Measurements from ENCODE around the gene PPCDC.

PPCDC gene

DNA sequence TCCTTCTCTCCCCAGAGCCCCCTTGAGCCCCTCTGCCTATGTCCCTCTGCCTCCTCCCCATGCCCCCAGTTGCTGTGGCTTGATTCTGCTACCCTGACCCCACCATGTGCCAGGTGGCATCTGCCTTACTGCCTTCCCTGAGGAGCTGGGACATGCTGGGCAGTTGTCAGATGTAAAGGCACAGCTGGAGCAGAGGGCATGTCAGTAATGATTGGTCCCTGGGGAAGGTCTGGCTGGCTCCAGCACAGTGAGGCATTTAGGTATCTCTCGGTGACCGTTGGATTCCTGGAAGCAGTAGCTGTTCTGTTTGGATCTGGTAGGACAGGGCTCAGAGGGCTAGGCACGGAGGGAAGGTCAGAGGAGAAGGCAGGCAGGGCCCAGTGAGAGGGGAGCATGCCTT lies 3.5 kb upstream of the PPCDC start:
- no peak for DNase-seq

GRCh38 chr15:75021341-75021740 lies 2.0 kb upstream of the PPCDC start:
- no peak for DNase-seq

GRCh38 chr15:75022783-75023180 lies 608 bp upstream of the PPCDC start:
- DNase-seq, result no peak

DNA sequence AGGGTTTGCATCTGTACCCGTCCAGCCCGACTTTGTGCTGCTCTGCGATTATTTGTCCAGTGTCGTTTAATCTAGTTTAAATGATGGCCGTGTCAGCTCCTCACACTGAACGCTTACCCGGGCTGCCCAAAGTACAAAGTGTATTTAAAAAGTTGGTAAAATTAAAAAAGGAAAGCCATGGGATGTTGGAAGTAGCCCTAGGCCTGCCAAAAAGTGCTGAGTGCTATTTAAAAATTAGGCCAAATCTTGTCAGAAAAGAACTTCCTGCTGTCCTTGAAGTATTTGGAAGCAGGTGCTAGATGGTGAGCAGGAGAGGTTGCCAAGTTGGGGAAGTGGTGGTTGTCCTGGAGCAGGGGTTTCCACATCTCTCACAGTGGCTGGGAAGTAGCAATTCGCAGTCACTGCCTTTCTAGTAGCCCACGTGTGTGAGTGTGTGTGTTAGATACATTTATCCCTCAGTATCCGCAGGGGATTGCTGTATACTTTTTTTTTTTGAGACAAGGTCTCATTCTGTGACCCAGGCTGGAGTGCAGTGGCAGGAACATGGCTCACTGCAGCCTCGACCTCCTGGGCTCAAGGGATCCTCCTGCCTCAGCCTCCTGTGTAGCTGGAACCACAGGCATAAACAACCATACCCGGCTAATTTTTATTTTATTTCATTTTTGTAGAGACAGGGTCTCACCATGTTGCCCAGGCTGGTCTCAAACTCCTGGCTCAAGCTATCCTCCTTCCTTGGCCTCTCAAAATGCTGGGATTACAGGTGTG lies 664 bp downstream of the PPCDC start:
- no peak for DNase-seq

- no peak for DNase-seq
Measured at GRCh38 chr15:75025107-75025506, 1.7 kb downstream of the PPCDC start.

GRCh38 chr15:75025548-75026260 lies 2.3 kb downstream of the PPCDC start:
- DNase-seq, result no peak

DNA sequence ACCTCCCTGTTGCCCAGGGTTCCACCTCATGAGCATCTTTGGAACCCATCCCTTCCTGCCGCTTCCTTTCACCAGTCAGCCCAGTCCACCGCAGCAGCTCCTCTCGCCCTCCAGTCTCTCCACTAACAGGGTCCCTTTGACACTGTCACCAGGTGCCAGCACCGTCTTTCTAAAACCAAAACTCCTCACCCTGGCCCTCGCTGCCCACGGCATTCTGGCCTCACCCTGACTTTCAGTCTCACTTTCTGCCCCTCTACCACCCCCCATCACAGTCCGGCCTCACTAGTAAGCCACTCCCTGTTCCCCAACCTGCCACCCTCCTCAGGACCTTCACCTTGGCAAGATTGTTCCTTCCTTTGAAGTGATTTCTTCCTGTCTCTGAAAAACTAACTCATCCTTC lies 4.2 kb downstream of the PPCDC start:
- DNase-seq, result no peak

DNA sequence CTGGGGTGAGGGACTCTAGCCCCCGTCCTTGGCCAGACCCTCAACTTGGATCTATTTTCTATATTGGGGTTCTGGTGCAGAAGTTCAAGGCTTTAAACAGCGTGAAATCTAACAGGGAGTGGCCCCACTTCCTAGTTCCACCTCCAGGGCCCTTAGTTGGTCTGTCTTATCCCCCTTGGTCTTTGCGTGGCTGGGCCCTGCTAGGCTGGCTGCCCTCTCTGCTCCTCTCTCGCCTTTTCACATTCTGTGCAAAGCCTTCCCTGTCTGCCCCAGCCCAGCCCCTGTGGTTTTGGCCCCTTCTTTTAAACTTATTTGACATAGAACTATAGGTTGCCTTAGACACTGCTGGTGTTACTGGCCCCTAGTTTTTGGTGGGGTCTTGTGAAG lies 5.6 kb downstream of the PPCDC start:
- DNase-seq, result no peak

DNA sequence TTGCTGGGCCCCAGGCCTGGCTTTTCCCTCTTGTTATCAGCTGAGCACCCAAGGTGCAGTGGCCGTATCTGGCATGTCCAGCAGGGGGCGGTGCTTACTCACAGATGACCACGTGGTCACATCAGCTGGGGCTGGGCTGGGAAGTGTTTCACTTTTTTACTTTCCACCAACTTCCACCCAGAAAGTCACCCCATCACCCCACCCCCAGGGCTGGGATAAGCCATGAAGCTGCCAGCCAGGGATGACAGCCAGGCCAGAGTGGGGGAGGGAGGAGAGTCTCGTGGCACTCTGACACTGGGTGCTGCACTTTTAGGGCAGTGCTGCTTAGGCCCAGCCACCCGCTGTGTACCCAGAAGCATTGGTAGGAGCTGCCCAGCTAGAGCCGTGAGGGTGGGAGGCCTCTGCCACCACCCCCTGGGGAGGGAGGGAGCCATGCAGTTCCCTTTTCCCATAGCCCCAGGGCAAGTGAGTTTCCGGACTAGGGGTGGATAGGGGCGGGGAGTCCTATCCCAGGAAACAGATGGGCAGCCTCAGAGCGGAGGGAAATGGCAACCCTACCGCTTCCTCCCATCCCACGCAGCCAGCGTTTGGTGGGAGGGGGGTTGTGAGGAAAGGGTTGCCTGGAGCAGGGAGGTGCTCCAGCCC lies 6.1 kb downstream of the PPCDC start:
- DNase-seq, result no peak

DNA sequence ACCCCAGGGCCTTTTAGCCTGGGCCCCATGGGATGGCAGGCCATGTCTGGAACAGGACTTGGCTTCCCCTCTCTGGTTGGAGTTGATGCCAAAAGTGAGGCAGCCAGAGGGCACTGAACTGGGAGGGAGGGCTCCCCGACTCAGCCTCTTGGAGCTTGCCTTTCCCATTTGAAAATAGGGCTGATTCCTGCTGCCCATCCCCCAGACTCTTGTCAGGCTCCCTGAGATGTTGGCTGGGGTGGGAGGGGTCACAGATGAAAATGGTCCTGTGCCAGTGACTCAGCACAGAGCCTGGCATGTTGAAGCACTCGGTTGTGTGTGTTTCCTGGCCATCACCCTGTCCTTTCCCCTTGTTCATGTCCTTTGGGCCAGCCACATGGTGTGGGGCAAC lies 6.6 kb downstream of the PPCDC start:
- no peak for DNase-seq

- no peak for DNase-seq
Measured at GRCh38 chr15:75030424-75030823, 7.0 kb downstream of the PPCDC start.

DNA sequence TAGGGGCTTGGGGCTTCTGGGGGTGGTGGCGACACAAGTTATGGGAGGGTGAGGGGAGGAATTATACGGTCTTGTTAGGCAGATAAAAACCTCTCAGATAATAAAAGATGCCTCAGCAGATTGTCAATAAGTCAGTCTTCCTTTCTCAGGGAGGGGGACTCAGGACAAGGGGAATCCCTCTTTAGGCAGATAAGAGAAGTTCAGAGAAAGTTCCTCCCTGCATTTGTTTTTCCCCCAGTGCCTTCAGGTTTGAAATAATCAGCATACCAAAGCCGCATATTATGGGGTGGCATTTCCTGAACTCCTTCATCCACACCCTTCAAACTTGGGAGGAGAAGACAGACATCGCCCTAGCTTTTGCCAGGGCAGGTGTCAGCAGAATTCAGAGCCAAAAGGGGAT lies 8.5 kb downstream of the PPCDC start:
- DNase-seq, result no peak

GRCh38 chr15:75032395-75032794 lies 9.0 kb downstream of the PPCDC start:
- DNase-seq, result no peak

DNA sequence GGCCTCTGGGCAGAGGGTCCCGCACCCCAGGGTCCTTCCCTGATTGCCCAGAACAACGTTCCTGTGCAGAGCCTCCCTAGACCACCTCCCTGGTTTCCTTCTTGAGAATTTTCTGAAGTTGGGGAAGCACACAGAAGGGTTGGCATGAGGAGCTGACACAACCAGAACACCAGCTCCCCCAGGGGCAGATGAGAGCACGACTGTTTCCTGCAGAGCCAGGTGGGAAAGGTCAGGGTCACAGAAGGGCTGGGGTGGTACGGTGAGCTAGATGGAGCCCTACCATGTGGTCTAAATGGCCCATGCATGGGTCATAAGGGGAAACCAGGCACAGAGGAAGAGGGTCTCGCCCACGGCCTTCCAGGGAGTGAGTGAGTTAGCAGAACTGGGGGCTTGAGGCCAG lies 10.4 kb downstream of the PPCDC start:
- DNase-seq, result no peak

GRCh38 chr15:75034615-75035014 lies 11.2 kb downstream of the PPCDC start:
- DNase-seq, result no peak

DNA sequence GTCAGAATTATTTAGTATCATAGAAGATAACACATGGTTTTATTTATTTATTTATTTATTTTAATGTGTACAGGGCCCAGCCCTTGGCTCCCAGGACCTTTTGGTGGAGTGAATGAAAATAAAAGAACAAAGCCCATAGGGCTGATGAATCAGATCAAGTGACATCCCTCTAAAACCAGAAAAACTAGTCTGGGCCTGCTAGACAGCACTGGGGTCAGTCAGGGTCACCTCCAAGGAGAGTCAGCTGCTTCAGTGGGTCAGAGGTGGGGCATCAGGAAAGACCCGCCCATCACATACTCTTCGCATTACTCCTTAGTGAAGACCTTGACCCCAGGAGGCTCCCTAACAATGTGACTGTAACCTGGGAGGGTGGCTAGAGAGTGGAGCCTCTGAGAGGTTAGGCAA lies 12.8 kb downstream of the PPCDC start:
- no peak for DNase-seq

- DNase-seq, result no peak
Measured at GRCh38 chr15:75037685-75038084, 14.3 kb downstream of the PPCDC start.

GRCh38 chr15:75038231-75038630 lies 14.8 kb downstream of the PPCDC start:
- no peak for DNase-seq

DNA sequence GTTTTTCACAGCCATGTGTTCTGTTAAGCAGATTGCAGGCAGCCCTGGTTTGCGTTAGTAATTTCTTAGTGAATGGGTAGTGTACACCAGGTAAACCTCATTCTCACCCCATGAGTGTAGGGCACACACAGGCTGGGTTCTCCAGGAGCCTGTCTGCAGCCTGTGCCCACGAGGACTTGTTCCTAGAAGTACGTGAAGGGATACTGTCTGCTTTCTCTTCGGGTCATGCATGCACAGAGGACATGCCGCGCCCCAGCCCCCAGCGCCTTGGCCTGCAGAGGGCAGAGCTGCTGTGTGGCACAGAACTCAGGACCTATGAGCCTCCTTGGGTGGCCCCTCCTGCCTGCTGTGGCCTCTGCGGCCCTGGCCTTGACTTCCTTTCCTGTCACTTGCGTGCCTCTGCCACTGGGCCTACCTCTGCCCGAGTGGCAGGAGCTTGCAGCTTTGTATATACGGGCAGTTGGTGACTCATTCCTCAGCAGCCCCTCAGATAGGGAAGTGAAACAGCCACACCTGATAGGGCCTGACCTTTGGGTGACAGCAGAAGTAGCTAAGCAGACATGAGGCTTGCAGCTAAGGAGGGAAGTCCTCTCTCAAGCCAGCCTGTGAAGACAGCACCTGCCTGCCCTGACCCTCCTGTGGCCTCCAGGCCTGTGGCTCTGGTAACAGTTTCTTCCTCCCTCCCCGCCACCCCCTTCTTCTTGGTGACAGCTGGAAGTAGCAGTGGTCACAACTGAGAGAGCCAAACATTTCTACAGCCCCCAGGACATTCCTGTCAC lies 19.5 kb downstream of the PPCDC start:
- no peak for DNase-seq

- DNase-seq, result no peak
Measured at GRCh38 chr15:75043509-75044257, 20.3 kb downstream of the PPCDC start.

GRCh38 chr15:75044258-75044878 lies 21.0 kb downstream of the PPCDC start:
- DNase-seq, result no peak

- DNase-seq, result no peak
Measured at GRCh38 chr15:75045332-75046015, 22.1 kb downstream of the PPCDC start.

Data from NCI-H1436 treated with DMSO at 0.1 percent for 48 hours (cell line).